ENCODE measurements around the gene NOL8. TPM values are rescaled to one million over a fixed set of nuclear protein-coding genes. Genes with fewer than 3 reads are reported as not detected.

NOL8 gene
- total RNA-seq, 1 experiment from 2014 or later, result 32.2 TPM

DNA sequence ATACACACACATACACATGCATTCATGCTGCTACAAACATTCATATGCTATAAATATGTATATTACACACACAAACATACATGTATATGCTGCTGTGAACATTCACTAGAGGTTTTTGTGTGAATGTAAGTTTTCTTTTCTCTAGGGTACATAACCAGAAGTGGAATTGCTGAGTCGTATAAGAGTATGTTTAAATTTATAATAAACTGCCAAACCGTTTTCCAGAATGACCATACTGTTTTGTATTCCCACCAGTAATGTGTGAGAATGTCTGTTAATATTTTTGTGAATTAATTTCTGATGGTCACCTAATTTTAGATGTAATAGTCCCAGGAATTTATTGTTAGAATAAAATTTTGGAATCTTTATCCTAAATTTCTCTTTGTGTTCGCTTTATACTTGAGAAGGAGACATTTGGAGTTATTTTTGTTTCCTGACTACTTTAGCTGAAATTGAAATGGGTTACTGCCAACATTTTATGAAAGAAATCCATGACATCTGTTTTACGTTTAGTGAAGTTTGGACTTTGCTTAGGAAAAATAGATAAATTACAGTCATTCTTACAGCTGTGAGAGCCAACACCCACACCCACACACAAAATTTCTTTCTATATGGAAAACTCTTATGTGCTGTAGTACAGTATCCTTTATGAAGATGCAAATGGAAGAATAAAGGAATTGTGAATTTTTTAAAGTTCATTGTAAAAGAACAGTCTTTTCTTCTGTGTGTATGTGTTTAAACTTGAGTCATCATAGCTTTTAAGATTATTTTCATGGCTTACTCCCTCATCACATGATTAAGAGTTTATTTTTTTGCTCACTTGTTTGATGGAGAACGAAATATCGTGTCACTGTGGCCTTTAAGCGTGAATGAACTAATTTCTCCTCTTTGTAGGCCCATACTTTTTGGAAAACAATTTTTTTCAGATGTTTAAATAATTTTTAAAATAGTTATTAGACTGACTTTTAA, 24.9 kb upstream of the NOL8 start (continued):
- TF ChIP-seq, protein P1, sequence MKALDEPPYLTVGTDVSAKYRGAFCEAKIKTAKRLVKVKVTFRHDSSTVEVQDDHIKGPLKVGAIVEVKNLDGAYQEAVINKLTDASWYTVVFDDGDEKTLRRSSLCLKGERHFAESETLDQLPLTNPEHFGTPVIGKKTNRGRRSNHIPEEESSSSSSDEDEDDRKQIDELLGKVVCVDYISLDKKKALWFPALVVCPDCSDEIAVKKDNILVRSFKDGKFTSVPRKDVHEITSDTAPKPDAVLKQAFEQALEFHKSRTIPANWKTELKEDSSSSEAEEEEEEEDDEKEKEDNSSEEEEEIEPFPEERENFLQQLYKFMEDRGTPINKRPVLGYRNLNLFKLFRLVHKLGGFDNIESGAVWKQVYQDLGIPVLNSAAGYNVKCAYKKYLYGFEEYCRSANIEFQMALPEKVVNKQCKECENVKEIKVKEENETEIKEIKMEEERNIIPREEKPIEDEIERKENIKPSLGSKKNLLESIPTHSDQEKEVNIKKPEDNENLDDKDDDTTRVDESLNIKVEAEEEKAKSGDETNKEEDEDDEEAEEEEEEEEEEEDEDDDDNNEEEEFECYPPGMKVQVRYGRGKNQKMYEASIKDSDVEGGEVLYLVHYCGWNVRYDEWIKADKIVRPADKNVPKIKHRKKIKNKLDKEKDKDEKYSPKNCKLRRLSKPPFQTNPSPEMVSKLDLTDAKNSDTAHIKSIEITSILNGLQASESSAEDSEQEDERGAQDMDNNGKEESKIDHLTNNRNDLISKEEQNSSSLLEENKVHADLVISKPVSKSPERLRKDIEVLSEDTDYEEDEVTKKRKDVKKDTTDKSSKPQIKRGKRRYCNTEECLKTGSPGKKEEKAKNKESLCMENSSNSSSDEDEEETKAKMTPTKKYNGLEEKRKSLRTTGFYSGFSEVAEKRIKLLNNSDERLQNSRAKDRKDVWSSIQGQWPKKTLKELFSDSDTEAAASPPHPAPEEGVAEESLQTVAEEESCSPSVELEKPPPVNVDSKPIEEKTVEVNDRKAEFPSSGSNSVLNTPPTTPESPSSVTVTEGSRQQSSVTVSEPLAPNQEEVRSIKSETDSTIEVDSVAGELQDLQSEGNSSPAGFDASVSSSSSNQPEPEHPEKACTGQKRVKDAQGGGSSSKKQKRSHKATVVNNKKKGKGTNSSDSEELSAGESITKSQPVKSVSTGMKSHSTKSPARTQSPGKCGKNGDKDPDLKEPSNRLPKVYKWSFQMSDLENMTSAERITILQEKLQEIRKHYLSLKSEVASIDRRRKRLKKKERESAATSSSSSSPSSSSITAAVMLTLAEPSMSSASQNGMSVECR (CRISPR knock-in tag; IDR thresholded peaks at IDR 0.05; ENCODE audit: borderline replicate concordance), result no peak
- TF ChIP-seq KAT7 (CRISPR knock-in tag; IDR thresholded peaks at IDR 0.05; ENCODE audit: borderline replicate concordance) (no peak), JAZF1 (CRISPR knock-in tag; IDR thresholded peaks at IDR 0.05) (no peak)

DNA sequence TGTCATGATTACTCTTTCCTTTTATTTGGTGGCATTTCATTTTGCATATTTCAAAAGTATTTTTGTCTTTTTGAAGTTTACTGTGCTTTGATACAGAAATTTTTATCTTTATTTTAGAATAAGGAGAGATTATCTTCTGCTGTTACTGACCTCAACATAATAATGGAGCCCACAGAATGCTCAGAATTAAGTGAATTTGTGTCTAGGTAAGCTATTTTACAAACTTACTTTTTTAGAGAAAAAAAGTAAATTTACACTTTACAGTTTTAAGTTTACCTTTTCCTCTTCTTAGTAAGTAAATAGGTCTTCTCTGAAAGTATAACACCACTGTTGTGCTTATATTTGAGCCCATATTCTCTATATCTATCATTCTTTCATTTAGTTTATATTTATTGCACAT, 20.4 kb upstream of the NOL8 start:
- Mint-ChIP-seq H3K36me3 (peaks cover 32% of the 10 kb centered on the region), H3K27me3 (ENCODE audit: low read depth) (no peaks in the 10 kb centered on the region), H3K4me1 (peaks cover 4% of the 10 kb centered on the region; the same call in 1 of the 2 replicates), H3K27ac (no peak overlapping the region), H3K9me3 (peaks cover 15% of the 10 kb centered on the region), H3K4me3 (no peak overlapping the region)
- POLR2A ChIA-PET, result no interaction called here
- TF ChIP-seq, protein P2, sequence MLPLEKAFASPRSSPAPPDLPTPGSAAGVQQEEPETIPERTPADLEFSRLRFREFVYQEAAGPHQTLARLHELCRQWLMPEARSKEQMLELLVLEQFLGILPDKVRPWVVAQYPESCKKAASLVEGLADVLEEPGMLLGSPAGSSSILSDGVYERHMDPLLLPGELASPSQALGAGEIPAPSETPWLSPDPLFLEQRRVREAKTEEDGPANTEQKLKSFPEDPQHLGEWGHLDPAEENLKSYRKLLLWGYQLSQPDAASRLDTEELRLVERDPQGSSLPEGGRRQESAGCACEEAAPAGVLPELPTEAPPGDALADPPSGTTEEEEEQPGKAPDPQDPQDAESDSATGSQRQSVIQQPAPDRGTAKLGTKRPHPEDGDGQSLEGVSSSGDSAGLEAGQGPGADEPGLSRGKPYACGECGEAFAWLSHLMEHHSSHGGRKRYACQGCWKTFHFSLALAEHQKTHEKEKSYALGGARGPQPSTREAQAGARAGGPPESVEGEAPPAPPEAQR (CRISPR knock-in tag; IDR thresholded peaks at IDR 0.05), result no peak
- TF ChIP-seq NR2C2 (CRISPR knock-in tag; IDR thresholded peaks at IDR 0.05), result no peak
- CTCF ChIA-PET, result no interaction called here
- ATAC-seq (no peak), DNase-seq (ENCODE audit: low spot score) (no peak)

DNA sequence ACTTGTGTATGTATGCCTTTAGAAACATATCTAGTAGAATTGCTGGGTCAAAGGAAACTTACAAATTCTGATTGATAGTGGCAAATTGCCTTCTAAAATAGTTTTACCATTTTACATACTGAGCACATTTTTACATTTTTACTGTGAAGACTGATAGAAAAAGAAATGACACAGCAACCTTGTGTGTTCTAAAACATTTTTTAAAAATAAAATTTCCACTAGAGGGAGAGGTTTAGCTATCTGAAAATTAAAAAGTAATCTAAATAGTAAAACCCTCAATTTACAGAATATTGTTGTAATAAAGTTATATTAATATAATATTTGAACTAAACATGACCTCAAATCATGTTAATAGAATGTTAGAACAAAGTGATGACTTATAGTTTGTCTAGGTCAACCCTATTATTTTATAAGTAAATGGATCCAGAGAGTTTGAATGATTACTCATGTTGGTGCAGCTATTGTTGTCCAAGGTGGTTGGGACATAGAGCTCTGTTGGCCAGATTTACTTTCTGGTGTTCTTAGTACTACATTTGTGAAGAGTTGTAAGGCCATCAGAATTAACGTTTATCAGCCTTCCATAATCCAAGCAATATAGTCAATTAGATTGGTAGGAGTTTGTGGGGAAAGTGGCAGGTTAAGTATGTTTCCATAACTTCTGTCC, 17.8 kb upstream of the NOL8 start:
- ChIA-PET CTCF (no interaction called here), POLR2A (no interaction called here)
- H3K9me3 Mint-ChIP-seq, result peaks cover 28% of the 10 kb centered on the region
- H3K4me1 Mint-ChIP-seq, result peaks cover 4% of the 10 kb centered on the region; the same call in 1 of the 2 replicates
- no peak overlapping the region for H3K27ac Mint-ChIP-seq
- no peak for DNase-seq (ENCODE audit: low spot score)
- peaks cover 43% of the 10 kb centered on the region for H3K36me3 Mint-ChIP-seq
- H3K27me3 Mint-ChIP-seq (ENCODE audit: low read depth), result no peaks in the 10 kb centered on the region
- no peak overlapping the region for H3K4me3 Mint-ChIP-seq
- ATAC-seq, result no peak
- TF ChIP-seq, protein P3, sequence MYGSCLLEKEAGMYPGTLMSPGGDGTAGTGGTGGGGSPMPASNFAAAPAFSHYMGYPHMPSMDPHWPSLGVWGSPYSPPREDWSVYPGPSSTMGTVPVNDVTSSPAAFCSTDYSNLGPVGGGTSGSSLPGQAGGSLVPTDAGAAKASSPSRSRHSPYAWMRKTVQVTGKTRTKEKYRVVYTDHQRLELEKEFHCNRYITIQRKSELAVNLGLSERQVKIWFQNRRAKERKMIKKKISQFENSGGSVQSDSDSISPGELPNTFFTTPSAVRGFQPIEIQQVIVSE (CRISPR knock-in tag; IDR thresholded peaks at IDR 0.05; ENCODE audit: borderline replicate concordance), result no peak
- no peak for TF ChIP-seq TEAD4 (CRISPR knock-in tag; IDR thresholded peaks at IDR 0.05)
- TF ChIP-seq, protein P4, sequence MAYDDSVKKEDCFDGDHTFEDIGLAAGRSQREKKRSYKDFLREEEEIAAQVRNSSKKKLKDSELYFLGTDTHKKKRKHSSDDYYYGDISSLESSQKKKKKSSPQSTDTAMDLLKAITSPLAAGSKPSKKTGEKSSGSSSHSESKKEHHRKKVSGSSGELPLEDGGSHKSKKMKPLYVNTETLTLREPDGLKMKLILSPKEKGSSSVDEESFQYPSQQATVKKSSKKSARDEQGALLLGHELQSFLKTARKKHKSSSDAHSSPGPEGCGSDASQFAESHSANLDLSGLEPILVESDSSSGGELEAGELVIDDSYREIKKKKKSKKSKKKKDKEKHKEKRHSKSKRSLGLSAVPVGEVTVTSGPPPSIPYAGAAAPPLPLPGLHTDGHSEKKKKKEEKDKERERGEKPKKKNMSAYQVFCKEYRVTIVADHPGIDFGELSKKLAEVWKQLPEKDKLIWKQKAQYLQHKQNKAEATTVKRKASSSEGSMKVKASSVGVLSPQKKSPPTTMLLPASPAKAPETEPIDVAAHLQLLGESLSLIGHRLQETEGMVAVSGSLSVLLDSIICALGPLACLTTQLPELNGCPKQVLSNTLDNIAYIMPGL (CRISPR knock-in tag; IDR thresholded peaks at IDR 0.05), result no peak
- TF ChIP-seq, protein P5, sequence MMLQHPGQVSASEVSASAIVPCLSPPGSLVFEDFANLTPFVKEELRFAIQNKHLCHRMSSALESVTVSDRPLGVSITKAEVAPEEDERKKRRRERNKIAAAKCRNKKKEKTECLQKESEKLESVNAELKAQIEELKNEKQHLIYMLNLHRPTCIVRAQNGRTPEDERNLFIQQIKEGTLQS (CRISPR knock-in tag; conservative IDR thresholded peaks at IDR 0.05), result no peak
- TF ChIP-seq, protein P6, sequence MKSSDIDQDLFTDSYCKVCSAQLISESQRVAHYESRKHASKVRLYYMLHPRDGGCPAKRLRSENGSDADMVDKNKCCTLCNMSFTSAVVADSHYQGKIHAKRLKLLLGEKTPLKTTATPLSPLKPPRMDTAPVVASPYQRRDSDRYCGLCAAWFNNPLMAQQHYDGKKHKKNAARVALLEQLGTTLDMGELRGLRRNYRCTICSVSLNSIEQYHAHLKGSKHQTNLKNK (CRISPR knock-in tag; IDR thresholded peaks at IDR 0.05), result no peak
- no peak for TF ChIP-seq OVOL2 (CRISPR knock-in tag; IDR thresholded peaks at IDR 0.05; ENCODE audit: borderline replicate concordance)
- TF ChIP-seq NFYB (CRISPR knock-in tag; conservative IDR thresholded peaks at IDR 0.05; ENCODE audit: low read depth), result no peak
- no peak for TF ChIP-seq HMGA2 (CRISPR knock-in tag; IDR thresholded peaks at IDR 0.05)
- TF ChIP-seq NR3C1 (CRISPR knock-in tag; conservative IDR thresholded peaks at IDR 0.05; ENCODE audit: low read depth), result no peak
- TF ChIP-seq ZBTB21 (CRISPR knock-in tag; IDR thresholded peaks at IDR 0.05; ENCODE audit: borderline replicate concordance), result no peak
- no peak for TF ChIP-seq FOXJ3 (CRISPR knock-in tag; IDR thresholded peaks at IDR 0.05; ENCODE audit: borderline replicate concordance)
- TF ChIP-seq MYBL2 (CRISPR knock-in tag; IDR thresholded peaks at IDR 0.05), result no peak
- TF ChIP-seq, protein P7, sequence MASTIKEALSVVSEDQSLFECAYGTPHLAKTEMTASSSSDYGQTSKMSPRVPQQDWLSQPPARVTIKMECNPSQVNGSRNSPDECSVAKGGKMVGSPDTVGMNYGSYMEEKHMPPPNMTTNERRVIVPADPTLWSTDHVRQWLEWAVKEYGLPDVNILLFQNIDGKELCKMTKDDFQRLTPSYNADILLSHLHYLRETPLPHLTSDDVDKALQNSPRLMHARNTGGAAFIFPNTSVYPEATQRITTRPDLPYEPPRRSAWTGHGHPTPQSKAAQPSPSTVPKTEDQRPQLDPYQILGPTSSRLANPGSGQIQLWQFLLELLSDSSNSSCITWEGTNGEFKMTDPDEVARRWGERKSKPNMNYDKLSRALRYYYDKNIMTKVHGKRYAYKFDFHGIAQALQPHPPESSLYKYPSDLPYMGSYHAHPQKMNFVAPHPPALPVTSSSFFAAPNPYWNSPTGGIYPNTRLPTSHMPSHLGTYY (CRISPR knock-in tag; IDR thresholded peaks at IDR 0.05), result no peak
- TF ChIP-seq, protein P8, sequence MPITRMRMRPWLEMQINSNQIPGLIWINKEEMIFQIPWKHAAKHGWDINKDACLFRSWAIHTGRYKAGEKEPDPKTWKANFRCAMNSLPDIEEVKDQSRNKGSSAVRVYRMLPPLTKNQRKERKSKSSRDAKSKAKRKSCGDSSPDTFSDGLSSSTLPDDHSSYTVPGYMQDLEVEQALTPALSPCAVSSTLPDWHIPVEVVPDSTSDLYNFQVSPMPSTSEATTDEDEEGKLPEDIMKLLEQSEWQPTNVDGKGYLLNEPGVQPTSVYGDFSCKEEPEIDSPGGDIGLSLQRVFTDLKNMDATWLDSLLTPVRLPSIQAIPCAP (CRISPR knock-in tag; IDR thresholded peaks at IDR 0.05), result no peak
- no peak for TF ChIP-seq RORB (CRISPR knock-in tag; IDR thresholded peaks at IDR 0.05)
